Nephron (organoid): ENCODE data around the gene ADAMTS2.
A peak's percentile ranks its signal among the peaks of the same experiment; 100 is the strongest.

ENCODE experiments used
- H3K27ac Mint-ChIP-seq, 3 experiments: 2 replicates each; pipeline ENCODE4 v1.8.0; 2020; ENCODE audit warnings: mixed read lengths in 3 of 3, mild to moderate bottlenecking in 2 of 3, moderate library complexity in 1 of 3
- H3K27me3 Mint-ChIP-seq: 2 replicates; pipeline ENCODE4 v1.8.0; 2021; ENCODE audit warnings: low read depth, mild to moderate bottlenecking, moderate library complexity, mixed read lengths
- H3K36me3 Mint-ChIP-seq: 2 replicates; pipeline ENCODE4 v1.8.0; 2020; ENCODE audit warnings: low read depth, mixed read lengths
- H3K4me1 Mint-ChIP-seq: 2 replicates; pipeline ENCODE4 v1.8.0; 2020; ENCODE audit warnings: mixed read lengths
- H3K4me3 Mint-ChIP-seq, 3 experiments: 2 replicates each; pipeline ENCODE4 v1.8.0; 2020; ENCODE audit warnings: mild to moderate bottlenecking in 3 of 3, mixed read lengths in 3 of 3, moderate library complexity in 2 of 3
- H3K9me3 Mint-ChIP-seq: 2 replicates; pipeline ENCODE4 v1.8.0; 2020; ENCODE audit warnings: mixed read lengths
- TF ChIP-seq, protein P1 (sequence below), 3 experiments: fragments of 200-600 bp; sonication (generic); IDR thresholded peaks; one replicate each; pipeline ENCODE4 v1.5.0; 2021; ENCODE audit warnings: antibody characterized with exemption in 3 of 3; ENCODE audit not compliant: unreplicated experiment in 3 of 3

Gene ADAMTS2

DNA sequence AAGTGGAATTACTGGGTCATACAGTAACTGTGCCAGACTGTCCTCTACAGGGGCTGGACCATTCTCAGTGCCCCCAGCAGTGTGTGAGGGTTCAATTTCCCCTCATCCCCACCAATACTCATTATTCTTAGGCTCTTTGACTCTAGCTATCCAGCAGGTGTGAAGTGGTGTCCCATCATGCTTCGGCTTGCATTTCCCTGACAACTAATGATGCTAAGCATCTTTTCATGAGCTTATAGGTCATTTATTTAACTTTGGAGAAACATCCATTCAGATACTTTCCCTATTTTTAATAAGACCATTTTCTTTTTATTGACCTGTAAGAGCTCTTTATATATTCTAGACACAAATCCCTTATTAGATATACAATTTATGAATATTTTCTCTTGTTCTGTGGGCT lies 63.6 kb downstream of the ADAMTS2 start:
- peaks cover 42% of the 10 kb centered on the region for H3K4me1 Mint-ChIP-seq
- no peaks in the 10 kb centered on the region for H3K36me3 Mint-ChIP-seq
- H3K27me3 Mint-ChIP-seq: peaks cover 5% of the 10 kb centered on the region
- peak overlapping the region in 1 of 3 experiments; percentile 19 for H3K27ac Mint-ChIP-seq
- peaks cover 5% of the 10 kb centered on the region for H3K9me3 Mint-ChIP-seq
- H3K4me3 Mint-ChIP-seq: no peak overlapping the region
- TF ChIP-seq, protein P1, sequence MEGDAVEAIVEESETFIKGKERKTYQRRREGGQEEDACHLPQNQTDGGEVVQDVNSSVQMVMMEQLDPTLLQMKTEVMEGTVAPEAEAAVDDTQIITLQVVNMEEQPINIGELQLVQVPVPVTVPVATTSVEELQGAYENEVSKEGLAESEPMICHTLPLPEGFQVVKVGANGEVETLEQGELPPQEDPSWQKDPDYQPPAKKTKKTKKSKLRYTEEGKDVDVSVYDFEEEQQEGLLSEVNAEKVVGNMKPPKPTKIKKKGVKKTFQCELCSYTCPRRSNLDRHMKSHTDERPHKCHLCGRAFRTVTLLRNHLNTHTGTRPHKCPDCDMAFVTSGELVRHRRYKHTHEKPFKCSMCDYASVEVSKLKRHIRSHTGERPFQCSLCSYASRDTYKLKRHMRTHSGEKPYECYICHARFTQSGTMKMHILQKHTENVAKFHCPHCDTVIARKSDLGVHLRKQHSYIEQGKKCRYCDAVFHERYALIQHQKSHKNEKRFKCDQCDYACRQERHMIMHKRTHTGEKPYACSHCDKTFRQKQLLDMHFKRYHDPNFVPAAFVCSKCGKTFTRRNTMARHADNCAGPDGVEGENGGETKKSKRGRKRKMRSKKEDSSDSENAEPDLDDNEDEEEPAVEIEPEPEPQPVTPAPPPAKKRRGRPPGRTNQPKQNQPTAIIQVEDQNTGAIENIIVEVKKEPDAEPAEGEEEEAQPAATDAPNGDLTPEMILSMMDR (IDR thresholded peaks at IDR 0.05; ENCODE audit: unreplicated experiment in 3 of 3): no peak

DNA sequence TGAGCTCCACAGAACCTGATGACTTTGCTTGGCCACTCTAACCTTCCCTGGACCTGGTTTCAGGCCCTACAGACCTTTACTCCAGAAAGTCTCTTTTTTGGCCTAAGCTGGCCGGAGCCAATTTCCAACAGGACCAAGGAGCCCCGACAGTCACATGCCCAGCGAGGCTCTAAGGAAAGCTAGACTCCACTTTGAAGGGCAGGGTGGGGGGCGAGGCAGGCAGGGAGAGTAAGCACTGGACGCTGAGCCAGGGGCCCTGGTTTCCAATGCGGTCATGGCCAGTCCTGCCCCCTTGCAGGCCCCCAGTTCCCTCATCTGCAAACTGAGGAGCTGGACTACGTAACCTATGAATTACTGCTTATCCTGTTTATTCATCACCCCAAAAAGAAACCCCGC lies 65.2 kb downstream of the ADAMTS2 start:
- Mint-ChIP-seq H3K27me3 (peaks cover 3% of the 10 kb centered on the region), H3K4me3 (no peak overlapping the region), H3K36me3 (no peaks in the 10 kb centered on the region), H3K9me3 (peaks cover 5% of the 10 kb centered on the region), H3K4me1 (peaks cover 40% of the 10 kb centered on the region), H3K27ac (peak overlapping the region in 1 of 3 experiments; percentile 72)
- TF ChIP-seq, protein P1 (IDR thresholded peaks at IDR 0.05; ENCODE audit: unreplicated experiment in 3 of 3): no peak

DNA sequence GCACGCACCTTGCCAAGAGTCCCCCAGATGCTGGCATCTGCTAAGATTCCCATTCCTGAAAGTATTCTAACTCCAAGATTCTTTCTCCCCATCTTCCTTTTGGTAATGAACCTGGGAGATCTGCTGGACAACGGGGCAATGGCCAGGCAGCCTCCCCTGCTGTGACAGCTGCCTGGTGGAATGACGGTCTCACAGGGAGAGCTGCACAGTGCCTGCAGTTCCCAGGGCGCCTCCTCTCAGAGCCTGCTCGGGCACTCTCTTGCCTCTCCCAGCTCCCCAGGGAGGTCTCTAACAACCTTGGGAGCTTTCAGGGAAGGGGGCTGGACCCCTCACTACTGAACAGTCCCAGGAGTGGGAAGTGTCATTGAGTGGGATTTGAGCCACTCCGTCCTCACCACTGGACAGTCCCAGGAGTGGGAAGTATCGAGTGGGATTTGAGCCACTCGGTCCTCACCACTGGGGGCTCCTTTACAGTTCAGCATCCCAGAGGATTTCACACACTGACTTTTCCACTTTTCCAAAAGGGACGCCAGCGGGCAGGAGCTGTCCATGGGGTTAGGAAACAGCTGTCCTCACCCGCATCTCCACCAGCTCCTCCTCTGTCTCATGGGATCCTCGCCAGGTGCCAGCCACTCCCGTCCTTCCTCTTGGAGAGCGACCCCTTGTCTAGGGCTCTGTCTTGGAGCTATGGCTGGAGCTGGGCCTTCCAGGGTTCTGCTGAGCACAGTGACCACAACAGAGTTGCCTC lies 65.7 kb downstream of the ADAMTS2 start:
- H3K27ac Mint-ChIP-seq: peak overlapping the region in 2 of 3 experiments; percentile 49 to 85
- no peak overlapping the region for H3K4me3 Mint-ChIP-seq
- H3K4me1 Mint-ChIP-seq: peaks cover 34% of the 10 kb centered on the region
- no peaks in the 10 kb centered on the region for H3K36me3 Mint-ChIP-seq
- peaks cover 4% of the 10 kb centered on the region for H3K27me3 Mint-ChIP-seq
- TF ChIP-seq, protein P1 (IDR thresholded peaks at IDR 0.05; ENCODE audit: unreplicated experiment in 3 of 3): no peak
- H3K9me3 Mint-ChIP-seq: peaks cover 5% of the 10 kb centered on the region

DNA sequence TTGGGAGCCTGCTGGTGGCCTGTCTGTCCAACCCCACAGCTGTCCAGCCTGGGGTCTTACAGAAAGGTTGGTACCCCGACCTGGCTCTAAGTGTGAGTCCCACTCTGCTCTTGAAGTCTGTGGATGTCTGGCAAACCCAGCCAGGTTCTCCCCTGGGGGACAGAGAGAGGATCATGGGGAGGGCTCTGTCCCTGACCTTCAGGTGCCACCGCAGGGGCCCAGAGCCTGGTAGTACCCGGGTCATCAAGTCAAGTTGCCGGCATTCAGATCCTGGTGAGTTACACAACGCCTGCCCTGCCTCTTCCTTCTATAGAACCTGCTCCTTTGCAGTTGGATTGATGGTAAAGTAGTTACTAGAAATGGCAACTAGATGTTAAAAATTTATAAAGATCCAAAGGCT lies 66.7 kb downstream of the ADAMTS2 start:
- Mint-ChIP-seq H3K4me3 (no peak overlapping the region), H3K4me1 (peaks cover 42% of the 10 kb centered on the region), H3K27ac (peak overlapping the region in 2 of 3 experiments; percentile 49 to 85), H3K36me3 (no peaks in the 10 kb centered on the region), H3K9me3 (peaks cover 5% of the 10 kb centered on the region), H3K27me3 (peaks cover 4% of the 10 kb centered on the region)
- TF ChIP-seq, protein P1 (IDR thresholded peaks at IDR 0.05; ENCODE audit: unreplicated experiment in 3 of 3): no peak

- TF ChIP-seq, protein P1 (IDR thresholded peaks at IDR 0.05; ENCODE audit: unreplicated experiment in 3 of 3): no peak
- H3K4me3 Mint-ChIP-seq: no peak overlapping the region
Observed at GRCh38 chr5:179278119-179278518, 67.1 kb downstream of the ADAMTS2 start.

More at GRCh38 chr5:179278119-179278518, 67.1 kb downstream of the ADAMTS2 start:
- Mint-ChIP-seq H3K36me3 (no peaks in the 10 kb centered on the region), H3K9me3 (peaks cover 5% of the 10 kb centered on the region), H3K27me3 (peaks cover 4% of the 10 kb centered on the region), H3K27ac (peak overlapping the region in 2 of 3 experiments; percentile 49 to 85), H3K4me1 (peaks cover 46% of the 10 kb centered on the region)
